Activated T-cell treated with anti-CD3 and anti-CD28 coated beads, Interleukin-2, amount 50 U/mL, for 4 hours (primary cell): ENCODE measurements around the gene ACTR1A. TPM values are rescaled to one million over a fixed set of nuclear protein-coding genes. Genes with fewer than 3 reads are reported as not detected.

Source experiments
- ATAC-seq, 2 donors: fragments of 200-7000 bp; cut with Tn5 transposase; one replicate each; pipeline ENCODE4 v1.10.0; 2021
- DNase-seq: peaks from one replicate; pipeline ENCODE4 v3.0.0-alpha.2; 2020
- H3K27me3 Mint-ChIP-seq: one replicate; pipeline ENCODE4 v1.8.0; 2021; ENCODE audit warnings: low read depth, mixed read lengths
- H3K36me3 Mint-ChIP-seq: one replicate; pipeline ENCODE4 v1.8.0; 2022; ENCODE audit warnings: mixed read lengths; ENCODE audit not compliant: insufficient read depth
- H3K4me1 Mint-ChIP-seq: one replicate; pipeline ENCODE4 v1.8.0; 2021; ENCODE audit warnings: low read depth, mixed read lengths
- H3K4me3 Mint-ChIP-seq: one replicate; pipeline ENCODE4 v1.8.0; 2021; ENCODE audit warnings: mild to moderate bottlenecking, moderate library complexity, mixed read lengths
- H3K9me3 Mint-ChIP-seq: one replicate; pipeline ENCODE4 v1.8.0; 2021; ENCODE audit warnings: mixed read lengths
- total RNA-seq, 3 donors: library from RNA; stranded (reverse); gene quantifications; one replicate each; pipeline ENCODE4 v1.2.1, GENCODE V29; 2021

The ACTR1A gene
- total RNA-seq, 3 donors from 2014 or later = 65.2 to 69.8 (median 67.1) TPM

GRCh38 chr10:102444851-102445250 lies 57.7 kb downstream of the ACTR1A start:
- Mint-ChIP-seq H3K36me3 (no peaks in the 10 kb centered on the region), H3K27me3 (no peaks in the 10 kb centered on the region), H3K4me1 (peaks cover 8% of the 10 kb centered on the region), H3K9me3 (no peaks in the 10 kb centered on the region), H3K4me3 (no peak overlapping the region)
- no peak for DNase-seq
- no peak for ATAC-seq

DNA sequence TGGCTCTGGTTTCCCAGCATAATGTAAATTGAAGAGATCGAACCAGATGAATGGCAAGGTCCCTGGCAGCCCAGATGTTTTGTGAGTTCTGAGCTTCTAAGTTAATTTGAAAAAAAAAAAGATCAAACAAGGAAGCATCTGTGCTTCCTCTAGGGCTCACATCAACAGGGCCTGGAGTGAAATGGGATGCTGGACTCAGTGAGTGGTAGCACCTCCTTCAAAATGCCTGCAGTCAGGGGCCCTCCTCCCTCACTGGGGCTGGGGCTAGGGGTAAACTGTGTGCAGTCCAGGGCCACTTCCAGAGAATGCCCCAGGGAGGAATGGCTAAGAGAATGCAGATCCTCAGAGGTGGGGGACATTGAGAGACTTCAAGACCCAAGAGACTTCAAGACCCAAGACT lies 64.1 kb downstream of the ACTR1A start:
- DNase-seq = no peak
- Mint-ChIP-seq H3K36me3 (no peaks in the 10 kb centered on the region), H3K9me3 (no peaks in the 10 kb centered on the region), H3K4me1 (peaks cover 43% of the 10 kb centered on the region), H3K27me3 (no peaks in the 10 kb centered on the region), H3K4me3 (no peak overlapping the region)
- ATAC-seq = no peak

DNA sequence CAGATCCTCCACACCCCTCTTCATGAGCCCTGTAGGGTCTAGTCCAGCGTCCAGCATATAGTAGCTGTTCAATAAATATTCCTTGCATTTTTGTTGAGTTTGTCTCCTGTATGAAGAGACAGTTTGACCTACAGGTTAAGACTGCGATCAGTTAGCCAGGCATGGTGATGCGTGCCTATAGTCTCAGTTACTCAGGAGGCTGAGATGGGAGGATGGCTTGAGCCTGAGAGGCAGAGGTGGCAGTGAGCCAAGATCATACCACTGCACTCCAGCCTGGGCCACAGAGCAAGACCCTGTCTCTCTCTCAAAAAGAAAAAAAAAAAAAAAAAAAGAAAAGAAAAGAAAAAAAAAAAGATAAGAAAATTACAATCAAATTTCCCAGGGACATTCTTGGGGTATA lies 65.0 kb downstream of the ACTR1A start:
- DNase-seq (no peak), ATAC-seq (no peak)
- Mint-ChIP-seq H3K36me3 (no peaks in the 10 kb centered on the region), H3K4me1 (peaks cover 50% of the 10 kb centered on the region), H3K9me3 (no peaks in the 10 kb centered on the region), H3K4me3 (peak overlapping the region; percentile 79), H3K27me3 (no peaks in the 10 kb centered on the region)

DNA sequence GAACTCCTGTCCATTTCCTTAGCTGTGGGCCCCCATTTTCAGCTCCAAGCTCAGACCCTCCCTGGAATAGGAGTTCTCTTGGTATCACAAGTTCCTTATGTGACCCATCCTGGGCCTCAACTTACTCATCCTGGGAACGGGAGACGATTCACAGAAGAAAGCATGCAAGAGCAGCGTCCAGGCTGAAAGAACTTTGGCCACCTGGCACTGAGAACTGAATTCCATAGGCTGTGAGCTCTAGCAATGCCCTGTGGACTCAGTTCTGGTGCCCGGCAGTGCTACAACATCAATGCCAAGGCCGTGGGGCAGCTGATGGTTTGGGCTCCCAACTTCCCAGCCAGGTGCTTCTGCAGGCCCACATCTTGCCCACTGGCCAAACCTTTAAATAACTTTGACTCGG lies 66.2 kb downstream of the ACTR1A start:
- ATAC-seq (no peak), DNase-seq (no peak)
- Mint-ChIP-seq H3K36me3 (no peaks in the 10 kb centered on the region), H3K4me1 (peaks cover 58% of the 10 kb centered on the region), H3K27me3 (no peaks in the 10 kb centered on the region), H3K9me3 (no peaks in the 10 kb centered on the region), H3K4me3 (peak overlapping the region; percentile 79)

DNA sequence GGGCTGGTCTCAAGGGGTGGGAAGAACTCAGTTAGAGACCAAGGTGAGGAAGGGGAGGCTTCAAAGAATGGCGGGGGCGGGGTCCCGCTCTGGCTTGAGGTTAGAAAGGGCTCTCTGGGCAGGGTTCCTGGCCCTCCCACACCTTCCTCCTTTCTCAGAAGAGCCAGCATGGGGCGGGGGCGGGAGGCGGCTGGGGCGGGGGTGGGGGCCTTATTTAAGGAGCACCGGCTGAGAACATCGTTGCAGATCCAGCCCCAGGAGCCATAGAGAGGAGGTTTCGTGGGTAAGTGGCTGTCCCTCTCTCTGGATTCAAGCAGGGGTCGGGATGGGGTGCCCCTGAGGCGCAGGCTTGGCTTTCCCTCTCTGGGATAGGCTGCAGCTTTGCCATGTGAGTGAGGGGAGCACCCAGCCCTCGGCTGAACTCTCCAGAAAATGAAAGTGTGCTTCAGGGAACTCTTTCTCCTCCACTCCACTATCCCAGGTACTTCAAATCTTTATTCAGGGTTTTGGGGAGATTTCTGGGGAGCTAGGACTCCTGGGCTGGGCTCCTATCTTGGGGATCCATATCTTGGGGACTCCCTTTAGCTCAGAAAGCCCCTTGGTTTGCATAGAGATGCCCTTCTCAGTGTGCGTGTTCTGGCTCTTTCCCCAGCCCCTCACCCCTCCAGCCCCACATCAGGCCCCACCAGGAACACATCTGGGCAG lies 66.8 kb downstream of the ACTR1A start:
- ATAC-seq = peak in 1 of 2 donors; percentile 23
- Mint-ChIP-seq H3K4me1 (peaks cover 58% of the 10 kb centered on the region), H3K4me3 (peak overlapping the region; percentile 79), H3K36me3 (no peaks in the 10 kb centered on the region), H3K9me3 (no peaks in the 10 kb centered on the region), H3K27me3 (no peaks in the 10 kb centered on the region)
- peak; percentile 48 for DNase-seq

GRCh38 chr10:102435133-102435497 lies 67.4 kb downstream of the ACTR1A start:
- H3K27me3 Mint-ChIP-seq = no peaks in the 10 kb centered on the region
- H3K9me3 Mint-ChIP-seq = no peaks in the 10 kb centered on the region
- peaks cover 58% of the 10 kb centered on the region for H3K4me1 Mint-ChIP-seq
- ATAC-seq = no peak
- H3K36me3 Mint-ChIP-seq = no peaks in the 10 kb centered on the region
- DNase-seq = no peak
- peak overlapping the region; percentile 79 for H3K4me3 Mint-ChIP-seq

- no peaks in the 10 kb centered on the region for H3K36me3 Mint-ChIP-seq
- H3K4me1 Mint-ChIP-seq = peaks cover 58% of the 10 kb centered on the region
- H3K4me3 Mint-ChIP-seq = peak overlapping the region; percentile 79
- no peaks in the 10 kb centered on the region for H3K27me3 Mint-ChIP-seq
- DNase-seq (no peak), ATAC-seq (no peak)
- H3K9me3 Mint-ChIP-seq = no peaks in the 10 kb centered on the region
Measured at GRCh38 chr10:102434394-102435132, 67.9 kb downstream of the ACTR1A start.

- ATAC-seq (no peak), DNase-seq (no peak)
- H3K27me3 Mint-ChIP-seq = no peaks in the 10 kb centered on the region
- peaks cover 58% of the 10 kb centered on the region for H3K4me1 Mint-ChIP-seq
- H3K4me3 Mint-ChIP-seq = peak overlapping the region; percentile 92
- no peaks in the 10 kb centered on the region for H3K36me3 Mint-ChIP-seq
- H3K9me3 Mint-ChIP-seq = no peaks in the 10 kb centered on the region
Measured at GRCh38 chr10:102433619-102434046, 68.9 kb downstream of the ACTR1A start.

DNA sequence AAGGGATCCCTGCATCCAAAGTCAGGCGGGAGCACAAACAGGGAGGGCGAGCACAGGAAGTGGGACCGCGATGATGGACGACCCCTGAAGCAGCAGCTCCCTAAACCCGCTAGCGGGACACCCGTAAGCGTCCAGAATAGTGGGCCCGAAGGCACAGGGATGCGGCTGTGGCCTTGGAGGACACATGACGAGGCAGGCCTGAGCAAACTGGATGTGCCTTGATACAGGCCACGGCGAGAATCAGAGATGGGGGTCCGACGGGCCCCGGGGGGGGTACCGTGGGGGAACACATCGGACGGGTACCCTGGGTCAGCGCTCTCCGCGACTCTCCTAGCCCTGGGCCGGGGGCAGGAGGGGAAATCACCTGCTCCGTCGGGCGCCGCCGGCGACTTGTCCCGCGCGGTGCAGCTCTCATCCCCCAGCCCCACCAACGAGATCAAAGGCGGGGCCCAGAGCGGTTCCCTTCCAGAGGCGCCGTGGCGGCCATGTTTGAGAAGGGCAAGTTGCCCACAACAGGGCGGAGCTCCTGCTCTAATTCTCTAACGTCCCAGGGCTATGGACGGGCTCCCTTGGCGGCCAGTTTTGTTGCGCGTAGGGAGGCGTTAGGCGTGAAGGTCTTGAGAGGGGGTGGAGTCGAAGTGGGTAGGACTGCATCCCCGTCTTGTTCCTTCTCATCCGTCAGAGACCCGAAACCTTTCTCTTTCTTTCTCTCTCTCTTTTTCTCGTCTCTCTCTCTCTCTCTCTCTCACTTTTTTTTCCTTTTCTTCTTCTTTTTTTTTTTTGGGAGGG lies 70.2 kb downstream of the ACTR1A start, which contains the start of gene CUEDC2:
Gene CUEDC2, minus strand, starts transcription at position 413 of the 789 bp plus-strand sequence. CDS start 7,386 bp downstream, outside the sequence.
- ATAC-seq (peak; percentile 93 to 94), DNase-seq (peak; percentile 95)
- no peaks in the 10 kb centered on the region for H3K9me3 Mint-ChIP-seq
- H3K4me3 Mint-ChIP-seq = peak within 1 kb of the TSS; percentile 92
- H3K27me3 Mint-ChIP-seq = no peaks in the 10 kb centered on the region
- H3K4me1 Mint-ChIP-seq = peaks cover 50% of the 10 kb centered on the region
- H3K36me3 Mint-ChIP-seq = no peaks in the 10 kb centered on the region

GRCh38 chr10:102431452-102432124 lies 70.9 kb downstream of the ACTR1A start:
- ATAC-seq = no peak
- no peak for DNase-seq
- peak overlapping the region; percentile 92 for H3K4me3 Mint-ChIP-seq
- peaks cover 48% of the 10 kb centered on the region for H3K4me1 Mint-ChIP-seq
- H3K9me3 Mint-ChIP-seq = no peaks in the 10 kb centered on the region
- H3K36me3 Mint-ChIP-seq = no peaks in the 10 kb centered on the region
- H3K27me3 Mint-ChIP-seq = no peaks in the 10 kb centered on the region

DNA sequence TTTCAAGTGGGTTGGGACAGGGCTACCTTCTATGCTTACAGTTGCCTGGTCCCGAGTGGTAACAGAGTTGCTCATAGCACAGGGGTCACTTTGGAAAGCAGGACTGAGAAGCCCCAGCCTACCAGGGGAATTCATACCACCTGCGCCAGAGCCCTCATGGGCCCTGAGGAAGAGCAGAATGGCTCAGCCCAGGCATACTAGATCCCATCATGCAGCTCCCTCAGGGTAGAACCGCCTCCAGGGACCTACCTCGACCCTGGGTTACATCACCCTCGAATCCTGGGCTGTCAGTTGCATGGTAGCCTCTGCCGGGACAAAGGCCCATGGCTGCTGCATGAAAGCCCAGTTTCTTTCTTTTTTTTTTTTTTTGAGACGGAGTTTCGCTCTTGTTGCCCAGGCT lies 73.0 kb downstream of the ACTR1A start:
- H3K4me1 Mint-ChIP-seq = peaks cover 28% of the 10 kb centered on the region
- H3K9me3 Mint-ChIP-seq = no peaks in the 10 kb centered on the region
- H3K4me3 Mint-ChIP-seq = no peak overlapping the region
- H3K27me3 Mint-ChIP-seq = no peaks in the 10 kb centered on the region
- no peak for ATAC-seq
- H3K36me3 Mint-ChIP-seq = no peaks in the 10 kb centered on the region
- DNase-seq = no peak
